CD4-positive, alpha-beta T cell treated with Interleukin-4 for 1 hour (primary cell): ENCODE measurements around the gene SAMMSON.

Experiments used
- DNase-seq, 2 donors: peaks; one replicate each; pipeline ENCODE4 v3.0.0-alpha.2; 2020 to 2022

SAMMSON gene

GRCh38 chr3:70020906-70021660 lies 21.6 kb downstream of the SAMMSON start:
- no peak for DNase-seq

GRCh38 chr3:70028361-70028760 lies 28.8 kb downstream of the SAMMSON start:
- DNase-seq = no peak

GRCh38 chr3:70038693-70039092 lies 39.2 kb downstream of the SAMMSON start:
- DNase-seq = no peak

- no peak for DNase-seq
Measured at GRCh38 chr3:70040386-70040785, 40.9 kb downstream of the SAMMSON start.

GRCh38 chr3:70042641-70043040 lies 43.1 kb downstream of the SAMMSON start:
- no peak for DNase-seq

- no peak for DNase-seq
Measured at GRCh38 chr3:70049761-70050160, 50.2 kb downstream of the SAMMSON start.

GRCh38 chr3:70053293-70053692 lies 53.8 kb downstream of the SAMMSON start:
- DNase-seq = no peak

GRCh38 chr3:70056081-70056480 lies 56.5 kb downstream of the SAMMSON start:
- no peak for DNase-seq

- no peak for DNase-seq
Measured at GRCh38 chr3:70057426-70057825, 57.9 kb downstream of the SAMMSON start.

- no peak for DNase-seq
Measured at GRCh38 chr3:70061096-70061495, 61.6 kb downstream of the SAMMSON start.

GRCh38 chr3:70064194-70064779 lies 64.8 kb downstream of the SAMMSON start:
- peak in 1 of 2 donors; percentile 1 for DNase-seq

GRCh38 chr3:70065696-70066253 lies 66.2 kb downstream of the SAMMSON start:
- DNase-seq = no peak

GRCh38 chr3:70067860-70068521 lies 68.5 kb downstream of the SAMMSON start:
- no peak for DNase-seq

GRCh38 chr3:70069557-70069956 lies 70.0 kb downstream of the SAMMSON start:
- DNase-seq = no peak

GRCh38 chr3:70071138-70071537 lies 71.6 kb downstream of the SAMMSON start:
- no peak for DNase-seq

GRCh38 chr3:70072180-70072579 lies 72.6 kb downstream of the SAMMSON start:
- DNase-seq = no peak

GRCh38 chr3:70072754-70073153 lies 73.2 kb downstream of the SAMMSON start:
- no peak for DNase-seq

GRCh38 chr3:70075101-70075500 lies 75.6 kb downstream of the SAMMSON start:
- no peak for DNase-seq

- no peak for DNase-seq
Measured at GRCh38 chr3:70076396-70076795, 76.9 kb downstream of the SAMMSON start.

- no peak for DNase-seq
Measured at GRCh38 chr3:70078778-70079177, 79.2 kb downstream of the SAMMSON start.

- no peak for DNase-seq
Measured at GRCh38 chr3:70085613-70086012, 86.1 kb downstream of the SAMMSON start.

GRCh38 chr3:70086336-70086735 lies 86.8 kb downstream of the SAMMSON start:
- no peak for DNase-seq

GRCh38 chr3:70090322-70090913 lies 90.9 kb downstream of the SAMMSON start:
- peak in 1 of 2 donors; percentile 2 for DNase-seq
